C4-2B (cell line): Measurements from ENCODE around the gene KRT32.

ENCODE experiments used
- H3K27ac ChIP-seq: fragments of 450-650 bp; 2 replicates; pipeline ENCODE4 v1.5.1; 2017
- CTCF ChIP-seq: fragments of 450-650 bp; conservative IDR thresholded peaks from 2 replicates; pipeline ENCODE4 v1.5.1; 2017; ENCODE audit warnings: mild to moderate bottlenecking
- ZFX ChIP-seq: fragments of 450-650 bp; IDR thresholded peaks from 2 replicates; pipeline ENCODE4 v1.6.1; 2017

Gene KRT32

GRCh38 chr17:41417127-41417526 lies 50.1 kb downstream of the KRT32 start:
- no peak for TF ChIP-seq CTCF
- TF ChIP-seq ZFX: no peak
- H3K27ac ChIP-seq: no peak overlapping the region

GRCh38 chr17:41416479-41416878 lies 50.7 kb downstream of the KRT32 start:
- TF ChIP-seq ZFX (no peak), CTCF (no peak)
- no peak overlapping the region for H3K27ac ChIP-seq

GRCh38 chr17:41415833-41416335 lies 51.3 kb downstream of the KRT32 start:
- H3K27ac ChIP-seq: no peak overlapping the region

GRCh38 chr17:41415411-41415810 lies 51.8 kb downstream of the KRT32 start:
- no peak for TF ChIP-seq ZFX
- no peak for TF ChIP-seq CTCF
- no peak overlapping the region for H3K27ac ChIP-seq

More at GRCh38 chr17:41415833-41416335, 51.3 kb downstream of the KRT32 start:
- TF ChIP-seq ZFX (no peak), CTCF (no peak)

- no peak overlapping the region for H3K27ac ChIP-seq
- TF ChIP-seq CTCF: no peak
- no peak for TF ChIP-seq ZFX
Measured at GRCh38 chr17:41413982-41414381, 53.2 kb downstream of the KRT32 start.

- no peak overlapping the region for H3K27ac ChIP-seq
- TF ChIP-seq CTCF (no peak), ZFX (no peak)
Measured at GRCh38 chr17:41413353-41413957, 53.7 kb downstream of the KRT32 start.

GRCh38 chr17:41411072-41411840 lies 55.9 kb downstream of the KRT32 start:
- no peak overlapping the region for H3K27ac ChIP-seq
- TF ChIP-seq ZFX: no peak
- no peak for TF ChIP-seq CTCF
